Measurements from ENCODE around the gene PLXDC1.
"Not testable (repeated sequence)": the region's sequence is repeated elsewhere in the genome, so short reads cannot be mapped to it uniquely, and the experiment has no call there.

PLXDC1 gene

GRCh38 chr17:39125143-39125875 lies 26.1 kb downstream of the PLXDC1 start:
- DNase-seq (ENCODE audit: low spot score): no peak

- no peak for DNase-seq (ENCODE audit: low spot score)
Measured at GRCh38 chr17:39123627-39124026, 27.8 kb downstream of the PLXDC1 start.

- DNase-seq (ENCODE audit: low spot score): no peak
Measured at GRCh38 chr17:39122991-39123390, 28.4 kb downstream of the PLXDC1 start.

GRCh38 chr17:39121919-39122318 lies 29.5 kb downstream of the PLXDC1 start:
- not testable (repeated sequence) for DNase-seq (ENCODE audit: low spot score)

- no peak for DNase-seq (ENCODE audit: low spot score)
Measured at GRCh38 chr17:39118674-39119419, 32.6 kb downstream of the PLXDC1 start.

GRCh38 chr17:39116224-39116623 lies 35.2 kb downstream of the PLXDC1 start:
- no peak for DNase-seq (ENCODE audit: low spot score)

- no peak for DNase-seq (ENCODE audit: low spot score)
Measured at GRCh38 chr17:39115135-39115534, 36.3 kb downstream of the PLXDC1 start.

GRCh38 chr17:39114723-39115122 lies 36.7 kb downstream of the PLXDC1 start:
- DNase-seq (ENCODE audit: low spot score): no peak

GRCh38 chr17:39113871-39114270 lies 37.6 kb downstream of the PLXDC1 start:
- DNase-seq (ENCODE audit: low spot score): no peak

GRCh38 chr17:39110435-39111136 lies 40.9 kb downstream of the PLXDC1 start:
- no peak for DNase-seq (ENCODE audit: low spot score)

GRCh38 chr17:39108461-39109375 lies 42.7 kb downstream of the PLXDC1 start:
- DNase-seq (ENCODE audit: low spot score): no peak

- DNase-seq (ENCODE audit: low spot score): no peak
Measured at GRCh38 chr17:39107973-39108372, 43.5 kb downstream of the PLXDC1 start.

- DNase-seq (ENCODE audit: low spot score): no peak
Measured at GRCh38 chr17:39107155-39107554, 44.3 kb downstream of the PLXDC1 start.

- no peak for DNase-seq (ENCODE audit: low spot score)
Measured at GRCh38 chr17:39105705-39106104, 45.7 kb downstream of the PLXDC1 start.

- DNase-seq (ENCODE audit: low spot score): no peak
Measured at GRCh38 chr17:39104657-39105056, 46.8 kb downstream of the PLXDC1 start.

- DNase-seq (ENCODE audit: low spot score): no peak
Measured at GRCh38 chr17:39104046-39104445, 47.4 kb downstream of the PLXDC1 start.

- no peak for DNase-seq (ENCODE audit: low spot score)
Measured at GRCh38 chr17:39101091-39101490, 50.3 kb downstream of the PLXDC1 start.

GRCh38 chr17:39100530-39100929 lies 50.9 kb downstream of the PLXDC1 start:
- no peak for DNase-seq (ENCODE audit: low spot score)

GRCh38 chr17:39099663-39100286 lies 51.7 kb downstream of the PLXDC1 start:
- DNase-seq (ENCODE audit: low spot score): no peak

- no peak for DNase-seq (ENCODE audit: low spot score)
Measured at GRCh38 chr17:39098588-39098987, 52.8 kb downstream of the PLXDC1 start.

GRCh38 chr17:39097537-39097936 lies 53.9 kb downstream of the PLXDC1 start:
- DNase-seq (ENCODE audit: low spot score): no peak

All from ecto neural progenitor cell (in vitro differentiated cells).